HCT116 (cell line): Measurements from ENCODE around the gene LTB4R2. TPM values are rescaled to one million over a fixed set of nuclear protein-coding genes. Genes with fewer than 3 reads are reported as not detected.

Experiments used
- ATAC-seq: fragments of 200-7000 bp; cut with Tn5 transposase; 2 replicates; pipeline ENCODE4 v1.9.1; 2020; ENCODE audit warnings: mild to moderate bottlenecking, moderate library complexity
- Bru-seq: library from RNA; stranded (reverse); fragments of 400-500 nt; gene quantifications from one replicate; lab custom pipeline; 2021; lab: Mats Ljungman, UMichigan
- BruChase-seq, 2 experiments: library from RNA; stranded (reverse); fragments of 400-500 nt; gene quantifications; one replicate each; lab custom pipeline; 2021; lab: Mats Ljungman, UMichigan
- BruUV-seq: library from RNA; stranded (reverse); fragments of 400-500 nt; replicated peaks from 2 replicates; lab custom pipeline; 2021; lab: Mats Ljungman, UMichigan
- CTCF ChIA-PET: fragments of 300-600 bp; sonication (Branson Sonifier 250); formaldehyde crosslinking; loops from one replicate; lab custom pipeline; 2021; ENCODE audit warnings: antibody characterized with exemption; lab: Charles Lee
- POLR2A ChIA-PET: fragments of 300-600, 350-600 bp; sonication (Branson Sonifier 250); formaldehyde crosslinking; loops from one replicate; lab custom pipeline; 2021; ENCODE audit warnings: antibody characterized with exemption; lab: Charles Lee
- RAD21 ChIA-PET, 2 experiments: fragments of 300-600 bp; sonication (Branson Sonifier 250); formaldehyde crosslinking; loops; one replicate each; lab custom pipeline; 2023; ENCODE audit warnings: low total read pairs in 2 of 2; ENCODE audit not compliant: uncharacterized antibody in 2 of 2, unreplicated experiment in 2 of 2, low non-redundant PET in 1 of 2; lab: Charles Lee
- DNase-seq: peaks from one replicate; pipeline ENCODE4 v3.0.0-alpha.2; 2010; ENCODE audit warnings: low read depth, low spot score
- H2AFZ ChIP-seq: fragments of 200-600 bp; shearing (Covaris generic), sonication (generic); 2 replicates; pipeline ENCODE4 v1.6.1; 2017; ENCODE audit warnings: low read depth, mixed run types, mixed read lengths, antibody characterized with exemption, low read length; ENCODE audit not compliant: poor library complexity, severe bottlenecking
- H3K27ac ChIP-seq: 2 replicates; pipeline ENCODE4 v1.5.1; 2012; ENCODE audit warnings: low read depth, low read length
- H3K27me3 ChIP-seq: fragments of 200-600 bp; sonication (generic); 2 replicates; pipeline ENCODE4 v1.6.1; 2016; ENCODE audit warnings: mixed run types, low read length, mixed read lengths; ENCODE audit not compliant: insufficient read depth
- H3K36me3 ChIP-seq, 2 experiments: fragments of 200-500 bp in 1 of 2; fragments of 200-600 bp in 1 of 2; sonication (Bioruptor generic) in 1 of 2; sonication (generic) in 1 of 2; 2 replicates each; pipeline versions ENCODE4 v1.5.1 to v1.6.1; 2014 to 2016; ENCODE audit warnings: low read length in 2 of 2, inconsistent platforms in 1 of 2, mixed read lengths in 1 of 2, mixed run types in 1 of 2; ENCODE audit not compliant: insufficient read depth in 2 of 2, control insufficient read depth in 1 of 2
- H3K4me1 ChIP-seq, 2 experiments: fragments of 200-600 bp in 1 of 2; sonication (generic) in 1 of 2; 2 replicates each; pipeline versions ENCODE4 v1.5.1 to v1.6.1; 2012 to 2017; ENCODE audit warnings: low read length in 2 of 2, inconsistent platforms in 1 of 2, mild to moderate bottlenecking in 1 of 2, mixed read lengths in 1 of 2, mixed run types in 1 of 2, moderate library complexity in 1 of 2; ENCODE audit not compliant: insufficient read depth in 2 of 2, control insufficient read depth in 1 of 2
- H3K4me2 ChIP-seq: fragments of 200-600 bp; sonication (generic); 2 replicates; pipeline ENCODE4 v1.6.1; 2017; ENCODE audit warnings: mixed run types, low read length, mixed read lengths
- H3K4me3 ChIP-seq, 2 experiments: fragments of 200-600 bp in 1 of 2; sonication (generic) in 1 of 2; replicated peaks in 1 of 2; 2 replicates each; pipeline ENCODE4 v1.5.1; 2011 to 2016; ENCODE audit warnings: low read length in 2 of 2, control low read depth in 1 of 2, low read depth in 1 of 2, mild to moderate bottlenecking in 1 of 2, mixed read lengths in 1 of 2, mixed run types in 1 of 2
- H3K79me2 ChIP-seq: fragments of 200-600 bp; sonication (generic); 2 replicates; pipeline ENCODE4 v1.6.1; 2017; ENCODE audit warnings: mild to moderate bottlenecking, mixed run types, low read length, moderate library complexity, mixed read lengths; ENCODE audit not compliant: insufficient read depth
- H3K9ac ChIP-seq: fragments of 200-600 bp; sonication (generic); 2 replicates; pipeline ENCODE4 v1.6.1; 2016; ENCODE audit warnings: low read length, mixed read lengths
- H3K9me2 ChIP-seq: fragments of 200-600 bp; sonication (generic), shearing (Covaris generic); 2 replicates; pipeline ENCODE4 v1.6.1; 2017; ENCODE audit warnings: mixed run types, mild to moderate bottlenecking, moderate library complexity; ENCODE audit not compliant: insufficient read depth
- H3K9me3 ChIP-seq, 2 experiments: fragments of 200-500 bp in 1 of 2; fragments of 200-600 bp in 1 of 2; sonication (Bioruptor generic) in 1 of 2; sonication (generic) in 1 of 2; 2 replicates each; pipeline ENCODE4 v1.6.1; 2014 to 2017; ENCODE audit warnings: low read length in 2 of 2, mixed read lengths in 2 of 2, inconsistent platforms in 1 of 2, low read depth in 1 of 2, mild to moderate bottlenecking in 1 of 2, mixed run types in 1 of 2, moderate library complexity in 1 of 2; ENCODE audit not compliant: control insufficient read depth in 1 of 2, insufficient read depth in 1 of 2
- H4K20me1 ChIP-seq: fragments of 200-600 bp; sonication (generic), shearing (Covaris generic); 2 replicates; pipeline ENCODE4 v1.6.1; 2017; ENCODE audit warnings: mixed run types, mild to moderate bottlenecking, moderate library complexity; ENCODE audit not compliant: insufficient read depth
- ATF3 ChIP-seq: IDR thresholded peaks from 2 replicates; pipeline ENCODE4 v1.6.1; 2012
- CBX3 ChIP-seq: IDR thresholded peaks from 2 replicates; pipeline ENCODE4 v1.6.1; 2012; ENCODE audit warnings: low read depth
- CEBPB ChIP-seq: IDR thresholded peaks from 2 replicates; pipeline ENCODE4 v1.6.1; 2012; ENCODE audit warnings: low read depth
- EGR1 ChIP-seq: IDR thresholded peaks from 2 replicates; pipeline ENCODE4 v1.6.1; 2012; ENCODE audit warnings: low read depth
- ELF1 ChIP-seq: IDR thresholded peaks from 2 replicates; pipeline ENCODE4 v1.6.1; 2012; ENCODE audit warnings: low read depth, borderline replicate concordance
- EZH2 ChIP-seq: fragments of 200-600 bp; sonication (generic); IDR thresholded peaks from 2 replicates; pipeline ENCODE4 v1.6.1; 2017; ENCODE audit warnings: antibody characterized with exemption, mixed run types
- MAX ChIP-seq: IDR thresholded peaks from 2 replicates; pipeline ENCODE4 v1.6.1; 2012
- POLR2AphosphoS5 ChIP-seq: IDR thresholded peaks from 2 replicates; pipeline ENCODE4 v1.6.1; 2011; ENCODE audit warnings: mild to moderate bottlenecking, low read depth, low read length, moderate library complexity
- RAD21 ChIP-seq: IDR thresholded peaks from 2 replicates; pipeline ENCODE4 v1.6.1; 2012; ENCODE audit warnings: low read depth, mild to moderate bottlenecking
- SP1 ChIP-seq: IDR thresholded peaks from 2 replicates; pipeline ENCODE4 v1.6.1; 2012; ENCODE audit warnings: low read depth
- YY1 ChIP-seq: IDR thresholded peaks from 2 replicates; pipeline ENCODE4 v1.6.1; 2011; ENCODE audit warnings: low read length, low read depth, moderate library complexity, mild to moderate bottlenecking; ENCODE audit not compliant: insufficient replicate concordance; ENCODE audit errors: extremely low read depth
- ZFX ChIP-seq: fragments of 450-650 bp; IDR thresholded peaks from 2 replicates; pipeline ENCODE4 v1.6.1; 2017
- ZNF274 ChIP-seq: fragments of 200-500 bp; sonication (Bioruptor generic); IDR thresholded peaks from 2 replicates; pipeline ENCODE4 v1.6.1; 2014; ENCODE audit warnings: mild to moderate bottlenecking, low read depth, low read length, inconsistent platforms
- intact Hi-C: fragments of 100-400 bp; cut with micrococcal nuclease; formaldehyde crosslinking; loops from 2 replicates; pipeline ENCODE4 v1.10.0; 2022
- long read RNA-seq: library from polyadenylated mRNA; unstranded; transcript quantifications from one replicate; pipeline ENCODE4 v2.0.0, GENCODE V29; 2021; ENCODE audit not compliant: unreplicated experiment
- polyA plus RNA-seq: library from polyadenylated mRNA; unstranded; fragments of >200 nt; gene quantifications from 2 replicates; pipeline ENCODE4 v1.2.1, GENCODE V29; 2012; ENCODE audit warnings: missing spikeins
- total RNA-seq: library from RNA; stranded (reverse); gene quantifications from one replicate; pipeline ENCODE4 v1.2.1, GENCODE V29; 2021; ENCODE audit not compliant: unreplicated experiment
- TF ChIP-seq, protein P1 (sequence below), 3 experiments: fragments of 200-600 bp in 1 of 3; sonication (generic) in 1 of 3; IDR thresholded peaks in 2 of 3; conservative IDR thresholded peaks in 1 of 3; 2 replicates each; pipeline ENCODE4 v1.5.1; 2012 to 2017; ENCODE audit warnings: low read depth in 2 of 3, low read length in 2 of 3, antibody characterized with exemption in 1 of 3, borderline replicate concordance in 1 of 3, control low read depth in 1 of 3, mild to moderate bottlenecking in 1 of 3, mixed read lengths in 1 of 3, mixed run types in 1 of 3, moderate library complexity in 1 of 3; ENCODE audit not compliant: insufficient read depth in 1 of 3

LTB4R2 gene, protein sequence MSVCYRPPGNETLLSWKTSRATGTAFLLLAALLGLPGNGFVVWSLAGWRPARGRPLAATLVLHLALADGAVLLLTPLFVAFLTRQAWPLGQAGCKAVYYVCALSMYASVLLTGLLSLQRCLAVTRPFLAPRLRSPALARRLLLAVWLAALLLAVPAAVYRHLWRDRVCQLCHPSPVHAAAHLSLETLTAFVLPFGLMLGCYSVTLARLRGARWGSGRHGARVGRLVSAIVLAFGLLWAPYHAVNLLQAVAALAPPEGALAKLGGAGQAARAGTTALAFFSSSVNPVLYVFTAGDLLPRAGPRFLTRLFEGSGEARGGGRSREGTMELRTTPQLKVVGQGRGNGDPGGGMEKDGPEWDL
- total RNA-seq (15.4 TPM), Bru-seq, nascent RNA (percentile 76 among the genes with signal in this experiment), BruChase-seq, experiment 1, labeled RNA remaining after a 6-hour chase (percentile 87 among the genes with signal in this experiment), BruChase-seq, experiment 2, labeled RNA remaining after a 2-hour chase (percentile 90 among the genes with signal in this experiment)
- polyA plus RNA-seq = 7.1 and 7.9 TPM in 2 replicates
- long read RNA-seq, partial matches to known transcripts = 0 of 3 reads
- long read RNA-seq, other reads (novel, unspliced or antisense) = 0 of 3 reads

DNA sequence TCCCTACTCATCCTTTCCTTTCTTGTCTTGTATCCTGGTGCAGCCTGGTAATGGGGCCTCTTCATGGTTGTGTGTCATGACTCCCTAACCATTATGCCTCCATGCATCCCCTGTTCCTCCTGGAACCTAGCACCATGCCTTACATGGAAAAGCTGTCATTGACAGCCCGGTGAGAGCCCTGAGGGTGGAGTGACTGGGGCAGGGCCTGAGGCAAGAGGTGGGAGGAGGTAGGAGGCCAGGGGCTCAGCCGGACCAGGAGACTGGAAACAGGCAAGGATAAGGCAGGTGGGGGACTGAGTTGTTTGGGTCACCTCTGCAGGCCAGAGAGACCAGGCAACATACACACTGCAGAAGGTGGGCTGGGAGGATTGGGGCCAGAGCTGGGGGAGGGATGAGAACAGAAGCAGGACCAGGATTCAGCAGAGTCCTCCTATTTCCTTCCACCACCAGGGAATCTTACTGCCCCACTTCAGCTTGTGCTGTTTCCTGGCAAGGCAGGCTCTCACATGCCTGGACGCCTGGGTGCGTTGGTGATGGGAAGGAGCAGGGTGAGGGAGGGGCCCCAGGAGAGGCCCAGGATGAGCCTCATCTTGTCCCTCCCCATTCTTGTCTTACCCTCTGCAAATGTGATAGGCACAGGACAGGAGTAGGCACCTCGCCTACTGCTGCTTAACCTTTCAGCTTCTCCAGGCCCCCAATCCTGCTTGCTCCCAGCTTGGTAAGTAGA, at the start of gene LTB4R2:
Gene LTB4R2 (plus strand): TSS at position 603 of the 727 bp plus-strand sequence. CDS start 525 bp downstream, outside the sequence.
- peaks cover 12 to 21% of the 10 kb centered on the region in 2 experiments; a peak in 3 of 4 replicates for H3K36me3 ChIP-seq
- ATAC-seq = no peak
- no peak within 1 kb of the TSS for H3K27ac ChIP-seq
- intact Hi-C loops = no loop called here
- H3K9me2 ChIP-seq = no peaks in the 10 kb centered on the region
- no TSS peak for BruUV-seq
- no peak within 1 kb of the TSS for H3K4me3 ChIP-seq
- H3K4me1 ChIP-seq = peaks cover 7 to 16% of the 10 kb centered on the region in 2 experiments
- ChIA-PET CTCF (interaction anchor here (3.3 kb wide), 1 partner anchor 11 kb away, joined by 59 read pairs; the partner anchor contains the start of genes DHRS1 and NOP9), RAD21 (no interaction called here), POLR2A (no interaction called here)
- H4K20me1 ChIP-seq = no peaks in the 10 kb centered on the region
- no peak within 1 kb of the TSS for H3K4me2 ChIP-seq
- DNase-seq = no peak
- no peak within 1 kb of the TSS for H3K9ac ChIP-seq
- no peaks in the 10 kb centered on the region for H3K79me2 ChIP-seq
- no peaks in the 10 kb centered on the region for H3K9me3 ChIP-seq
- TF ChIP-seq POLR2AphosphoS5 (no peak), EZH2 (no peak), ELF1 (no peak), ATF3 (no peak), CEBPB (no peak), YY1 (no peak), RAD21 (no peak), SP1 (no peak), ZNF274 (no peak), MAX (no peak), CBX3 (no peak), EGR1 (no peak), ZFX (no peak)
- TF ChIP-seq, protein P1, sequence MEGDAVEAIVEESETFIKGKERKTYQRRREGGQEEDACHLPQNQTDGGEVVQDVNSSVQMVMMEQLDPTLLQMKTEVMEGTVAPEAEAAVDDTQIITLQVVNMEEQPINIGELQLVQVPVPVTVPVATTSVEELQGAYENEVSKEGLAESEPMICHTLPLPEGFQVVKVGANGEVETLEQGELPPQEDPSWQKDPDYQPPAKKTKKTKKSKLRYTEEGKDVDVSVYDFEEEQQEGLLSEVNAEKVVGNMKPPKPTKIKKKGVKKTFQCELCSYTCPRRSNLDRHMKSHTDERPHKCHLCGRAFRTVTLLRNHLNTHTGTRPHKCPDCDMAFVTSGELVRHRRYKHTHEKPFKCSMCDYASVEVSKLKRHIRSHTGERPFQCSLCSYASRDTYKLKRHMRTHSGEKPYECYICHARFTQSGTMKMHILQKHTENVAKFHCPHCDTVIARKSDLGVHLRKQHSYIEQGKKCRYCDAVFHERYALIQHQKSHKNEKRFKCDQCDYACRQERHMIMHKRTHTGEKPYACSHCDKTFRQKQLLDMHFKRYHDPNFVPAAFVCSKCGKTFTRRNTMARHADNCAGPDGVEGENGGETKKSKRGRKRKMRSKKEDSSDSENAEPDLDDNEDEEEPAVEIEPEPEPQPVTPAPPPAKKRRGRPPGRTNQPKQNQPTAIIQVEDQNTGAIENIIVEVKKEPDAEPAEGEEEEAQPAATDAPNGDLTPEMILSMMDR (IDR thresholded peaks at IDR 0.05 in 2 of 3, conservative IDR thresholded peaks at IDR 0.05 in 1 of 3; ENCODE audit: borderline replicate concordance in 1 of 3, insufficient read depth in 1 of 3, low read depth in 2 of 3, low read length in 2 of 3) = no peak
- no peak within 1 kb of the TSS for H2AFZ ChIP-seq
- no peaks in the 10 kb centered on the region for H3K27me3 ChIP-seq
